ENCODE results near the gene THOC7.

- no peak for TF ChIP-seq CTCF (IDR thresholded peaks at IDR 0.05)
- no peak for TF ChIP-seq POLR2A (IDR thresholded peaks at IDR 0.05)
These were observed 12.3 kb downstream of the THOC7 start for GRCh38 chr3:63851287-63851686.

Measured in Peyer's patch (tissue), 4 donors.